CMK (cell line): ENCODE measurements around the gene RHBDF2.

ENCODE experiments used
- DNase-seq: peaks from one replicate; pipeline ENCODE4 v3.0.0-alpha.2; 2010; ENCODE audit warnings: low read depth

RHBDF2 gene

GRCh38 chr17:76459674-76460073 lies 41.5 kb downstream of the RHBDF2 start:
- DNase-seq: no peak

GRCh38 chr17:76458580-76459490 lies 42.4 kb downstream of the RHBDF2 start:
- no peak for DNase-seq

GRCh38 chr17:76453431-76453743 lies 47.8 kb downstream of the RHBDF2 start:
- no peak for DNase-seq

GRCh38 chr17:76452660-76453430 lies 48.4 kb downstream of the RHBDF2 start, which contains the start of gene UBE2O:
TSS of gene UBE2O (minus strand) at chr17:76453152. CDS start at chr17:76453141, 11 bp downstream.
- DNase-seq: peak; percentile 89

- DNase-seq: no peak
Observed at GRCh38 chr17:76452127-76452659, 49.0 kb downstream of the RHBDF2 start.

GRCh38 chr17:76451506-76451905 lies 49.7 kb downstream of the RHBDF2 start:
- DNase-seq: no peak

- no peak for DNase-seq
Observed at GRCh38 chr17:76449126-76449525, 52.1 kb downstream of the RHBDF2 start.

GRCh38 chr17:76447931-76448652 lies 53.1 kb downstream of the RHBDF2 start:
- DNase-seq: no peak

GRCh38 chr17:76446449-76447231 lies 54.6 kb downstream of the RHBDF2 start:
- DNase-seq: no peak

- DNase-seq: no peak
Observed at GRCh38 chr17:76445697-76446448, 55.4 kb downstream of the RHBDF2 start.

- no peak for DNase-seq
Observed at GRCh38 chr17:76444518-76445311, 56.5 kb downstream of the RHBDF2 start.

GRCh38 chr17:76442341-76443338 lies 58.6 kb downstream of the RHBDF2 start:
- DNase-seq: no peak

GRCh38 chr17:76441686-76442340 lies 59.4 kb downstream of the RHBDF2 start:
- DNase-seq: no peak

- no peak for DNase-seq
Observed at GRCh38 chr17:76440751-76441362, 60.4 kb downstream of the RHBDF2 start.

GRCh38 chr17:76439314-76439928 lies 61.8 kb downstream of the RHBDF2 start:
- DNase-seq: no peak

GRCh38 chr17:76438906-76439305 lies 62.3 kb downstream of the RHBDF2 start:
- DNase-seq: no peak
